ENCODE results near the gene NAPA.

GRCh38 chr19:47464675-47465419 lies 50.0 kb downstream of the NAPA start:
- TF ChIP-seq YY1 (IDR thresholded peaks at IDR 0.05; ENCODE audit: insufficient read depth, insufficient replicate concordance, low read depth, low read length), result no peak
- no peak for TF ChIP-seq ZNF431 (CRISPR knock-in tag; IDR thresholded peaks at IDR 0.05; ENCODE audit: borderline replicate concordance, low read depth)
- TF ChIP-seq NR2C2 (CRISPR knock-in tag; IDR thresholded peaks at IDR 0.05; ENCODE audit: borderline replicate concordance), result no peak
- no peak for TF ChIP-seq ZNF512 (CRISPR knock-in tag; IDR thresholded peaks at IDR 0.05)
- no peak for TF ChIP-seq FIP1L1 (IDR thresholded peaks at IDR 0.05; ENCODE audit: borderline replicate concordance, insufficient read depth, low read depth, low read length)
- TF ChIP-seq NBN (conservative IDR thresholded peaks at IDR 0.05), result no peak
